ENCODE measurements around the gene ANO4.
"Not testable (repeated sequence)": the region's sequence is repeated elsewhere in the genome, so short reads cannot be mapped to it uniquely, and the experiment has no call there.

ANO4 gene

DNA sequence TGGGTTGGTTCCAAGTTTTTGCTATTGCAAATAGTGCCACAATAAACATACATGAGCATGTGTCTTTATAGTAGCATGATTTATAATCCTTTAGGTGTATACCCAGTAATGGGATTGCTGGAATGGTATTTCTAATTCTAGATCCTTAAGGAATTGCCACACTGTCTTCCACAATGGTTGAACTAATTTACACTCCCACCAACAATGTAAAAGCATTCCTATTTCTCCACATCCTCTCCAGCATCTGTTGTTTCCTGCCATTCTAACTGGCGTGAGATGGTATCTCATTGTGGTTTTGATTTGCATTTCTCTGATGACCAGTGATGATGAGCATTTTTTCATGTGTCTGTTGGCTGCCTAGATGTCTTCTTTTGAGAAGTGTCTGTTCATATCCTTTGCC, 139.0 kb downstream of the ANO4 start:
- DNase-seq (ENCODE audit: extremely low spot score, insufficient read length, low read depth); FAIRE-seq: not testable (repeated sequence)

DNA sequence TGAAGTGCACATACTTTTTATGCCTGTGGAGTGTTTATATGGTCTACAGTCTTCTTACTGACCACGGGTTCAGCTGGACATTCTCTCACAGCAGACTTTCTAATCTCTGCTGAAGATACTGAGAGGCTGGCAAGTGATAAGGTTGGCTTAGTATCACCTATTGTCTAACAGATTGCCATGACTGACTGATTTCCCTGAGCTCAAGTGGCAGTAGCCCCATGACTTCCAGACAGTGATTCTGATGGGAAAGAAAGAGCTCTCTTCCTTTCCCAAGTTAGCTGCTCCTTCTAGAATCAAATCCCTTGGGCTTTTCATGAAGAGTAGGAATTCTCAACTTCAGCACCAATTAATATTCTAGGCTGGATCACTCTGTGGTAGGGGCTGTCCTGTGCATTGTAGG, 141.4 kb downstream of the ANO4 start:
- FAIRE-seq = no peak

DNA sequence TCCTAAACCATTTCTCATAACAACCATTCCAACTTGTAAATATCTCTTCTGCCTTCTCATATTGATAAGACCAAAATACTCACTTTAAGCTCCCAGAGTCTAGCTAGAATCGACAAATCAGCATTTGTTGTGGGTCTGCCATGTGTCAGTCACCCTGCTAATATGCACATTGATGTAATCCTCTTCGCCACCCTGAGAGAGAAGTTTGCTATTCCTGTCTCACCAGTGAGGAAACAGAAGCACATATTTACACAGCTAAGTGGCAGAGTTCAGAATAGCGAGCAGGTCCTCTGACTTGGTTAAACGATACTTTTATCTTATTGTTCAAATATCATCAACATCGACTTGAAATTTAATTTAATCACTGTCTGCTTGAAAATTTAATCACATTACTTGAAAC, 142.1 kb downstream of the ANO4 start:
- FAIRE-seq (no peak), DNase-seq (ENCODE audit: extremely low spot score, insufficient read length, low read depth) (no peak)

More for the DNA sequence above, 141.4 kb downstream of the ANO4 start:
- DNase-seq (ENCODE audit: extremely low spot score, insufficient read length, low read depth) = no peak

DNA sequence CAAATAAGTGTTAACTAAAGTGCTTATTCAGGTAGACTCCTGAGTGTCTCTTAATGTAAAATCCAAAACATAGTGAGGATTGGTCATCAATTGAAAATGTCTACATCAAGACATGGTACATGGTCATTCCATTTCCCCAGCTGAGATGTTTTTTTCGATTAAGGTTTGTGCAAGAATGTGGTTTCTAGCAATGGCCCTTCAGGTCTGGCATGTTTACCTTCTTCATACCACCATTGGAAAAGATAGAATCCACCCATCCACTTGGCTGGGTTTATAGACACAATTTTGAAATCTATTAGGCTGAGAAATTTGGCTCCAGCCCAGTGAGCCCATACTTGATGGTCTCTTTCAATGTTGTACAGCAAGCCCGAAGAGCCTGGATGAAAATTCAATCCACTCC, 145.9 kb downstream of the ANO4 start:
- FAIRE-seq (no peak), DNase-seq (ENCODE audit: extremely low spot score, insufficient read length, low read depth) (no peak)

DNA sequence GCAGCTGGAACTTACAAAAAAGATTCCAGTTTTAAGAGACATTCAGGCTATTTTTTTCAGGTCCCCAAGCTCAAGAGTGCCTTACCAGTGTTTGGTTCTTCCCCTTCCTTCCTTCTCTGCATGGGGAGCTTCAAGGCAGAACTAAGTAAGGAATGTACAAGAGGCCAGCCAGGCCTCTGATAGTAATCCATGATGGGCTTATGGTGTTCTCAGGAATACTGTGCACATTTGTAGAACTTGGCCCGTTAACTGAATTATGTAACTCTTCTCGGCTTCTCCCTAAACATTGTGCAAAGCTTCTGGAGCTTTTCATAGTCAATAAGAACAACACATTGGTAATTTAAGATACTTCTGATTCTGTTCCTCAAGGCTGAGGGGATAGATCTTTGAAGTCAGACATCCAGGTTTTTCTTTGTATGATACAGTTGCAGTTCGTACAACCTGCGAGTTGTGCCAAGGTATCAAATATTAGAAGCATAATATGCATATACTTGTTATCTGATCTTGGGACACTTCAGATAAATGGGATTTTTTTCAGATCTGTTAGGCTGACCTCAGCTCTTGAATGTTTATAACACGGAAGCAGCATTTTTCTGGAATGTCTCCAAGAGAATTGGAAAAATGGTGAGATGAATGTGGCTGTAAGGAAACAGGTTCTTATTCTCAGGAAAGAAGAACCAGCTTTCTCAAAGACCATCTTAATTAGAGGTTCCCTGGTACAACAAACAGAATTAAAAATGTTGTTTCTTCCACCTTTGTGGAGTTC, 148.6 kb downstream of the ANO4 start:
- DNase-seq (ENCODE audit: extremely low spot score, insufficient read length, low read depth) (no peak), FAIRE-seq (no peak)

DNA sequence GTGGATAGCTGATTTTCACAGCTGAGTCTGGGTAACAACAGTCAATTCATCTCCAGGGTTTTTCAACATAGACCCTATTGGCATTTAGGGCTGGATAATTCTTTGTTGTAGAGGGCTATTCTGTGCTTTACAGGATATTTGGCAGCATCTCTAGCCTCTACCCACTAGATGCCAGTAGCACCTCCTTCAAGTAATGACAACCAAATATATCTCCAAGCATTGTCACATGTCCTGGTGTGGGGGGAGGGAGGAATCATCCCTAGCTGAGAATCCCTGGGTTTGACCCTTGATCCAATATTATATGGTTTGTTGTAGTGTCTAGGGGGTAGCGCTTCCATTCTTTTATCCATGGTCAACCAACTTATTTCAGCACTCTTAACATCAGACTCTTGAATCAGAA, 157.2 kb downstream of the ANO4 start:
- no peak for FAIRE-seq
- DNase-seq (ENCODE audit: extremely low spot score, insufficient read length, low read depth) = no peak

DNA sequence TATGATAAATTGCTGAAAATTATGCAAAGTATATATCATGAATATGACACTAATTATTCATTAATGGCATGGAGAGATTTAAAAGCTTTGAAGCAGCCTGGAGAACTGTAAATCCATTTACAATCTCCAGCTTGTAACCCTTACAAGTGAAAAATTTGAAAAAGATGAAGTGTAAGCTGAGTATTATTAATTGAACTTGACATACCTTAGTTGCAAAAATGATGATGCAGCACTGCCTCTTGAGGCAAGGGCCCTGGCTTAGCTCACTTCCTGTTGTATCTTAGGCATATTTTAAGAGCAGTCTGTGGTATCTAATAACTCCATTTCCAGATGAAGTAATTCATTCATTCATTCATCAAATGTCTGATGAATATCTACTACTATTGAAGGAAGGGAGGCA, 158.6 kb downstream of the ANO4 start:
- FAIRE-seq (no peak), DNase-seq (ENCODE audit: extremely low spot score, insufficient read length, low read depth) (no peak)

DNA sequence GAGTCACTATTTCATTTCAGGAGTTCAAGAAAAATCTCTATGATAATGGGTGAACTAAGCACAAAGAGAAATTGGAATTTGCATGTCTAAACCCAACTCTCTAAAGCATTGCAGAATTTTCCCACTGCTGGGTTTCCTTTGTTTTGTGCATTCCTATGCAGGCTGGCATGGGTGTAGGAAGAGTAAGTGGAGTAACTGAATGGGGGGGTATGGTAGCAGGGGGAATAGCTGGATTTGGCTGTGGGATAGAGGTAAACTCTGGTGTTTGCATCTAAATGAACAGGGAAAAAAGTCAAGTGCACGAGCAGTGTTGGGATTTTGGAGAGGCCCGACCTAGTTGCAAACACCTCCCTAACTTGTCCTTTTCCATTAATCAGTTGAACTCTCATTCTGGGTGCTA, 159.1 kb downstream of the ANO4 start:
- FAIRE-seq (no peak), DNase-seq (ENCODE audit: extremely low spot score, insufficient read length, low read depth) (no peak)

DNA sequence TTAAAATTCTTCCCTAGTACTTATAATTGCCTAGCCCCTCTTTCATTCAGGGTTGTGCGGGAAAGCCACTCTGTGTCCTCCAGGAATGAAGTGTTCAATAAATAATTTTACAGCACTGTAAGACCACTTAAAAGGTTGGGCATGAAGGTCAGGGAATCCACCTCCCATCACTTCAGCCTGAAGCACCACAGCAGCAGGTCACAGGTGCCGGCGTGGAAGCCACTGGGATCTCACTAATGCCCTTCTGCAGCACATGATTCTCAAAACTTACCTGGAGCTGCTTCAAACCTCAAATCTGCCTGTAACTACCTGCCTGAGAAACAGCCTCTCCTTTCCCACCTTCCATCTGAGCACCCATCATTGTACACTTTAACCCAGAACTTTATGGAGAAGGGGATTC, 159.5 kb downstream of the ANO4 start:
- FAIRE-seq (no peak), DNase-seq (ENCODE audit: extremely low spot score, insufficient read length, low read depth) (no peak)

DNA sequence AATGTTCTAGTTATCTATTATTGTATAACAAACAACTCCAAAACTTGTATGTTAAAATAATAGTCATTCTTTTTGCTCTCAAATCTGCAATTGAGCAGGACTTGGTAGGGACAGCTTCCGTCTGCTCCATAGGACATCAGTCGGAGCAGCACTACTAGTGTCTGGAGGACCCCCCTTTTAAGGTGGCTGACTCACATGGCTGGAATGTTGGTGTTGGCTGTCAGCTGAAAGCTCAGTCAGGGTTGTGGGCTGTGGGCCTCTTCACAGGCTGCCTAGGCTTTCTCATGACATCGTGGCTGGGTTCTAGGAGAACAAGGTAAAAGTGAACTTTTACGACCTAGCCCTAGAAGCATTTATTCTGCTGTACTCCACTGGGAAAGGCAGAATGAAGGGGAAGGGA, 160.6 kb downstream of the ANO4 start:
- DNase-seq (ENCODE audit: extremely low spot score, insufficient read length, low read depth) = no peak
- no peak for FAIRE-seq

DNA sequence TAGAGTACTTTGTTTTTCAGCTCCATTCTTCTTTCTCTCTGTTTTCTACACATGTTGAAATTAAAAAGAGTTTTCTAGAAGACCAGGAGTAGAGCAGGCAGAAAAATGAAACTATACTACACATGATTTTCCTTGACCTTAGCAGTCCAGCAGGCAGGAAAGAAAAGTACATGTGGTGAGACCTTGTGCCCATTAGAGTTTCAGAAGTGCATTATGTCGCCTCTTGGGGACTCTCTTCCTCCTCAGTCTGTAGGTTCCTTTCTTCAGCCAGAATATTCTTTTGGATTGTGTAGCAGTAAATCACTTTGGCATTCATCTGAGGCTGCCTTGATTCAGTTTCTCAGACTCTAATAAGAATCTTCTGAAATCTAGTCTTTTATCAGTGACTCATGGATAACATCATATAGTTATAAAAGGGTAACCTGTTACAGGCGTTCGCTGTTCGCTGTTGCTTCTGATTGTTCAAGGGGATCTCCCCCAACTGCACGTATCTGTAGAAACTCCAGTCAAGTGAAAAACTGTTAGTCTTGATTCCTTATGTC, 161.8 kb downstream of the ANO4 start:
- DNase-seq (ENCODE audit: extremely low spot score, insufficient read length, low read depth) = no peak
- FAIRE-seq = no peak

DNA sequence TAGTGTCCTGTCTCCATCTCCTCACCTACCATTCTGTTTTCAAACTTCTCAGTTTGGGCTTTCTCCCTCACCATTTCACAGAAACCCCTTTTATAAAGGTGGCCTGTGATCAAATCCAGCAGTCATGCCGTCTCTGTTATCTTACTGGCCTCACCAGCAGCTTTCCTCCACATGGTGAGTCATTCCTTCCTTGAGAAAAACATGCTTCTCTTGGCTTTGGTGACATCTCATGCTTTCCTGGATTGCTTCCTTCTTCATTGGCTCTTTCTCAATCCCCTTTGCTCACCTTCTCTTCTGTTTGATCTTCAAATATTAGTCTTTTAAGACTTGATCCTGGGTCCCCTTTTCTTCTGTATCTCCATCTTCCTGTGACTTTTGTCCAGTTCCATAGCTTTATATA, 164.9 kb downstream of the ANO4 start:
- no peak for FAIRE-seq
- no peak for DNase-seq (ENCODE audit: extremely low spot score, insufficient read length, low read depth)

DNA sequence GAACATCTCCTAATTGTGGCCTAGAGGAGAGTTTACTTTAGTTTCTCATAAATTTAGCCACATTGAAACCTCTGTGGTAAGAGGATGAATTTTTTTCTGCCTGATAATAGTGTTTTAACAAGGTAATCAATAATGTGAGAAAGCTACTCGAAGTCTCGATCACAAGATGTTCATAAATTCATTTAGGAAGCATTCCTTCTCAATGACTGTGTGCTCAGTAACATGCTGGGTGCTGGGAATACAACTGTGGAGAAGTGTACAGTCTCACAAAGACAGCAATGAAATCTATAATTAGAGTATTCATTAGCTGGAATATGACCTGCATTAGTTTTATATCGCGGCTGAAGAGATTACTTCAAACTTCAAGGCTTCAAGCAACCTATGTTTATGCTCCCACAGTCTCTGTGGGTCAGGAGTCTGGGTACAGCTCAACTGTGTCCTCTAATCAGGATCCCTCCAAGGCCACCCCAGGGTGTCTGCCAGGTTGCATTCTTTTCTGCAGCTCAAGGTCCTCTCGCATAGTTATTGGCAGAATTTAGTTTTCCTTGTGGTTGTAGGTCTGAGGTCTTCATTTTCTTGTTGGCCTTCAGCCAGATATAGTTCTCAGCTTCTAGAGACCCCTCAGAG, 167.6 kb downstream of the ANO4 start:
- FAIRE-seq = no peak
- DNase-seq (ENCODE audit: extremely low spot score, insufficient read length, low read depth) = no peak

DNA sequence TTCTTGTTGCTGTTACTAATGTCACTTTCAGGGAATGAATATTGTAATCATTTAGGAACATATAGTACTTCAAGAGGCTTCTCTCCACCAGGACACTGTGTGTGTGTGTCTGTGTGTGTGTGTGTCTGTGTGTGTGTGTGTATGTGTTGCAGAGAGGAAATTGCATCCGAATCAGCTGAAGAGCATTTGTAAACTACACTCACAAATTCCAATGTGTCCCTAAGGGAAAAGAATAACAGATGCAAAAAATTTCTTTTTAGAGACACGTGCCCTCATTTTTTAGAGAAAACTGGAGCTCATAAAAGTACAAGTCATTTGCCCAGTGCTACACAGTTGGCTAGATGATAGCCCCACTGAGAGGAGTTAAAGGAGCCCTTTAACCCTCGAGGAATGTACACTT, 168.8 kb downstream of the ANO4 start:
- FAIRE-seq (no peak), DNase-seq (ENCODE audit: extremely low spot score, insufficient read length, low read depth) (no peak)

DNA sequence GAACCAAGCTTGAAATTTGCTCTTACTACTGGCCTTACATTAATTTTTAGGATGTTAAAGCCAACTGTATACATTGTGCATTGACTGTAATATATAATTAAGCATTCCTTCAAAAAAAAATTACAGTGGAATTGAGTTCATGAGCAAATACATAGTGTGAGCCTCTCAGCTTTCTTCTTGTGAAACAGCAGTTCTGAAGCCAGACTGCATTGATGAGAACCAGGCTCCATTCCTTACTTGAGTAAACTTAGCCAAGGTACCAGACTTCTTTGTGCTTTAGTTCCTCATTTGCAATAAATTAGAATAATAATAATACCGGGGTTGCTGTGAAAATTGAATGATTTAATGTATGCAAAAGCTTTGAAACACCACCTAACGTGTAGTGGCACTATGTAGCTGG, 169.5 kb downstream of the ANO4 start:
- DNase-seq (ENCODE audit: extremely low spot score, insufficient read length, low read depth) (no peak), FAIRE-seq (no peak)

DNA sequence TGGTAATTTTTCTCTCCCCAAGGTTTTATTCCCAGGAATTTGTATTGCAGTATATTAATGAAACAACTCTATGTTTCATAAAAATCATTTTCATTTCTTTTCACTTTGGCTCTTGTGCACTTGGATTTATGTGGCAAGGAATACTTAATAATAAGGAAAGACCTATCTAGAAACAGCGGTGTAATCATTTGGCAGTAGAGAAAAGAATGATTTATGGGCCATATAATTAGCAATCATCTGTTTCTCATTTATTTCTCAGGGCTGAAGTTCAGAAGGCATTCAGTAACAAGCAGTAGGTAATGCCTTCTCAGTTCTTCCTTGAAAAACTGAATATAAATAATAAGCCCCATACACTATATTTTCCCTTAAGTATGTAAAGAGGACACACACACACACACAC, 172.6 kb downstream of the ANO4 start:
- DNase-seq (ENCODE audit: extremely low spot score, insufficient read length, low read depth) (no peak), FAIRE-seq (no peak)

DNA sequence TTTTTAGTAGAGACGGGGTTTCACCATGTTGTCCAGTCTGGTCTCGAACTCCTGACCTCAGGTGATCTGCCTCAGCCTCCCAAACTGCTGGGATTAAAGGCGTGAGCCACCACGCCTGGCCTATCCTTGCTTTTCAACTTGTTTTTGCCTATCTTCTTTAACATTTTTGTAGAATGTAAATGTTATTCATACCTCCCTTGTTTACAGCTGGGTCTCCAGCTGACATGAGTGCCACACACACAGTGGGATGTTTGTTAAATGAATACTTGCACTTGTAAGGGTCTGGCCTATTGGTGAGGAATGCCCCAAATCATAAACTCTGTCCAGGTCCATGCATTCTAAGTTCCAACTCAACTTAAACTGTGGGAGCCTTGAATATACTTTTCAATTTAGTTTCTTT, 176.3 kb downstream of the ANO4 start:
- DNase-seq (ENCODE audit: extremely low spot score, insufficient read length, low read depth) (no peak), FAIRE-seq (no peak)

DNA sequence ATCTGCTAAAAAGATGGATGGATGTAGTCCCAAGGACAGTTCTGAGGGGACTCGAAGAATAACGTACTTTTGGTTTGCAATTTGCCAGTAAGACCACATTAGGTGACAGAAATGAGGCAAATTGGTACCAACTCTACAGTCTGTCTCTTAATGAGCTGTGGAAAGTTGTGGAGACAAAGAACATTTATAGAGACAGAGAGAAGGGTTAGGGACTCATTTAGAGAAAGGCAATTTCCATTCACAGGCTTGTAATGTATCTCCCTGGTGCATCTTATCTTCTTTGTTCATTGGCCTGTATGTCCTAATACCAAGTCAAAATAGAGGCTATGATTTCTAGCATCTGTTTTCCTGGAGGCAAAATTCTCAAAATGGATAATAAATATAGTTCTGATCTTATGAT, 177.5 kb downstream of the ANO4 start:
- DNase-seq (ENCODE audit: extremely low spot score, insufficient read length, low read depth) = no peak

DNA sequence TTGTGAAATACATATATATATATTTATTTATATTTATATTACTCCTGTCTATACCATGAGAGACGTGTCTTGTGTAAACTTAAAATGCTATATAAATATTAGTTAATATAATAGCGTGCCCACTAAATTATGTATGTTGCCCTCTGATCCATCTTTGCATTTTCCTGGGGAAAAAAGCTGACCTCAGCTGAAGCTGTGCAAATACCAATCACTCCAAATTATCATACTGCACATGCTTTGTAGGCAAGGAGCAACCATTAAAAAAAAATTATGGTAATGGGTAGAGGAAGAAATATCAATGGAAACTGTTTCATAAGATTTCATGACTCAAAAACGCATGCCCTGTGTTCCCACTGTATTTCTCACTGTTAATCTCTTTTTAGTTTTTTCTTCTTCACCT, 179.8 kb downstream of the ANO4 start:
- no peak for DNase-seq (ENCODE audit: extremely low spot score, insufficient read length, low read depth)
- no peak for FAIRE-seq

More for the DNA sequence above, 177.5 kb downstream of the ANO4 start:
- FAIRE-seq = no peak

DNA sequence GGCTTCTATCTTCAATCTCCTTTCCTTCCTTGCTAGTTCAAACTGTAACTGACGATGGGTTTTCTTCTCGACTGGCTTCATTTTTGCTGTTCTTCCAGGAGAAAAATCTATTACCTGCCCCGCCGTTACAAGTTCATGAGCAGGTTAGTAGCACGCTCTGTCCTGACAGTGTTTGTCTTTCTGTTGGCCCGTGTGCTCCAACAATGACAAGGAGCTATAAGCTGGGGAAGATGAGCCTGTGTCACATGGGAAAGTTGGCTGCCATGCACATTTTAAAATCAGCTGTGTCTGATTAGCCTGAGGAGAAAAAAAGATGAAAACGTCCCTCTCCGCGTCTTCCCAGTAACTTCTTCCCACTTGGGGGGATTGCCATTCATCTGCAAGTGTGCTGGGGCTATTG, 180.2 kb downstream of the ANO4 start:
- DNase-seq (ENCODE audit: extremely low spot score, insufficient read length, low read depth) = no peak
- no peak for FAIRE-seq

DNA sequence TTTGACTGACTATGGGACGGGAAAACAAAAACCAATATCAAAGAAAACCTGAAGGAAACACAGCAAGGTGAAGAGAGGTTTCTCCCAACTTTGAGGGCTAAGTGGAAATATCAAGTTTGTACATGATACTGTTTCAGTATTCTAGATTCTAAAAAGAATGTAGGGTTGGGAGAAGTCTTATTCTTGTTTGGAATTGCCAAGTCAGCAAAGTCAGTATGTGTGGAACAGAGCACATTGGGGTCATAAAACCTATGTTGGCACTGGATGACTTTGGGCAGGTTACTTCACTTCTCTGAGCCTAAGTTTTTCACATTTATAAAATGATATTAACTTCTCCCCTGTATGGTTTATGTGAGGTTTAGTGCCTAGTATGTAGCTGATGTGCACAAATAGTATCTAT, 182.2 kb downstream of the ANO4 start:
- DNase-seq (ENCODE audit: extremely low spot score, insufficient read length, low read depth) (no peak), FAIRE-seq (no peak)

DNA sequence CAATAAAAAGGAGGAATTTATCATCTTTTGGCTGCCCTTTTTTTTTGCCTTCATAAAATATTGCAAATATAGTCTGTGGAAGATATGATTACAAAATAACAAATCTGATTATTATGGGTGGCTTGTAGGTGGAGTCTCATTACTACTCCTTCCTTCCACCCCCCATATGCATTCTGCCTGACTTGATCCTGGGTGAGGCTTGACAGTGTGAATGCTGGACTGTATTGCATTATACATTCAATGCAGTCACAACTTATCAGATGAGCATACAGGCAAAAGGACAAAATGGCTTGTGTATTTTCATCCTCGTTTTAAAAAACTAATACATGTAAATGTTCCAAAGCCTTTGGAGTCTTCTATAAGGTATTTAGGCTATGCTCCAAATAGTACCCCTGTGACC, 186.3 kb downstream of the ANO4 start:
- FAIRE-seq = no peak
- no peak for DNase-seq (ENCODE audit: extremely low spot score, insufficient read length, low read depth)

Measured in GM18507 (cell line).